Endothelial cell of umbilical vein (primary cell): ENCODE data around the gene TEKT5. TPM values are rescaled to one million over a fixed set of nuclear protein-coding genes. Genes with fewer than 3 reads are reported as not detected.

ENCODE experiments used
- BruUV-seq: library from RNA; stranded (reverse); fragments of 400-500 nt; replicated peaks from 2 replicates; lab custom pipeline; 2021; lab: Mats Ljungman, UMichigan
- CTCF ChIA-PET: fragments of 300-600, 350-600 bp; sonication (Branson Sonifier 250); formaldehyde crosslinking; loops from one replicate; lab custom pipeline; 2021; ENCODE audit warnings: antibody characterized with exemption, inconsistent platforms; lab: Charles Lee
- POLR2A ChIA-PET: fragments of 300-600, 350-600 bp; sonication (Branson Sonifier 250); formaldehyde crosslinking; loops from one replicate; lab custom pipeline; 2021; ENCODE audit warnings: antibody characterized with exemption, inconsistent platforms; lab: Charles Lee
- DNase-seq: peaks from one replicate; pipeline ENCODE4 v3.0.0-alpha.2; 2011; ENCODE audit warnings: low read depth, low spot score
- FAIRE-seq: peaks from 2 replicates; lab custom pipeline; 2011; peaks lifted over from hg19 to GRCh38; lab: Jason Lieb, UNC
- H2AFZ ChIP-seq: 2 replicates; pipeline ENCODE4 v1.6.0; 2012; ENCODE audit warnings: low read depth, low read length, control low read depth, inconsistent platforms
- H3K27ac ChIP-seq: 2 replicates; pipeline ENCODE4 v1.5.1; 2011; ENCODE audit warnings: low read depth, mild to moderate bottlenecking, control low read depth, low read length, moderate library complexity; ENCODE audit not compliant: insufficient read depth
- H3K27me3 ChIP-seq, 2 experiments: 2 replicates each; pipeline versions ENCODE4 v1.6.0 to v1.6.1; 2011; ENCODE audit warnings: low read length in 2 of 2, mixed read lengths in 1 of 2; ENCODE audit not compliant: control insufficient read depth in 2 of 2, insufficient read depth in 2 of 2
- H3K36me3 ChIP-seq, 2 experiments: 2 replicates in 1 of 2; 3 replicates in 1 of 2; pipeline ENCODE4 v1.5.1; 2011; ENCODE audit warnings: low read length in 2 of 2, mild to moderate bottlenecking in 1 of 2, moderate library complexity in 1 of 2; ENCODE audit not compliant: control insufficient read depth in 2 of 2, insufficient read depth in 2 of 2; ENCODE audit errors: extremely low read depth in 1 of 2
- H3K4me1 ChIP-seq: 3 replicates; pipeline ENCODE4 v1.5.1; 2011; ENCODE audit warnings: mild to moderate bottlenecking, low read length; ENCODE audit not compliant: control insufficient read depth, insufficient read depth; ENCODE audit errors: extremely low read depth
- H3K4me2 ChIP-seq: 2 replicates; pipeline ENCODE4 v1.6.1; 2011; ENCODE audit warnings: low read length, control low read depth, mixed read lengths; ENCODE audit not compliant: insufficient read depth
- H3K4me3 ChIP-seq, 3 experiments: fragments of 200-600 bp in 1 of 3; sonication (generic), shearing (Covaris generic) in 1 of 3; replicated peaks in 1 of 3; 2 replicates each; pipeline ENCODE4 v1.5.1; 2011 to 2016; ENCODE audit warnings: control low read depth in 3 of 3, low read length in 3 of 3, mild to moderate bottlenecking in 2 of 3, inconsistent platforms in 1 of 3, low read depth in 1 of 3, moderate library complexity in 1 of 3; ENCODE audit not compliant: insufficient read depth in 1 of 3
- H3K79me2 ChIP-seq: 2 replicates; pipeline ENCODE4 v1.6.0; 2012; ENCODE audit warnings: low read length, inconsistent platforms; ENCODE audit not compliant: control insufficient read depth, insufficient read depth
- H3K9ac ChIP-seq: replicated peaks from 2 replicates; pipeline ENCODE3; 2011; ENCODE audit warnings: low read length, control low read depth; ENCODE audit not compliant: insufficient read depth; ENCODE audit errors: extremely low read depth
- H3K9me1 ChIP-seq: replicated peaks from 3 replicates; pipeline ENCODE4 v1.6.0; 2011; ENCODE audit warnings: mild to moderate bottlenecking, low read length; ENCODE audit not compliant: control insufficient read depth, insufficient read depth; ENCODE audit errors: extremely low read depth
- H3K9me3 ChIP-seq: replicated peaks from 2 replicates; pipeline ENCODE4 v1.5.1; 2012; ENCODE audit warnings: low read length, inconsistent platforms; ENCODE audit not compliant: control insufficient read depth, insufficient read depth
- H4K20me1 ChIP-seq: replicated peaks from 2 replicates; pipeline ENCODE3; 2011; ENCODE audit warnings: mild to moderate bottlenecking, low read length; ENCODE audit not compliant: control insufficient read depth, insufficient read depth; ENCODE audit errors: extremely low read depth
- EZH2 ChIP-seq: IDR thresholded peaks from 2 replicates; pipeline ENCODE4 v1.6.1; 2012; ENCODE audit warnings: borderline replicate concordance, low read depth, mild to moderate bottlenecking, moderate library complexity, low read length, inconsistent platforms; ENCODE audit not compliant: severe bottlenecking
- FOS ChIP-seq: IDR thresholded peaks from 2 replicates; pipeline ENCODE4 v1.6.1; 2011; ENCODE audit warnings: mild to moderate bottlenecking, low read length, moderate library complexity, borderline replicate concordance; ENCODE audit not compliant: insufficient read depth
- GATA2 ChIP-seq: IDR thresholded peaks from 2 replicates; pipeline ENCODE4 v1.7.0; 2011; ENCODE audit warnings: low read depth, mild to moderate bottlenecking, moderate library complexity, mixed read lengths, low read length; ENCODE audit not compliant: insufficient read length, insufficient read depth
- JUN ChIP-seq: IDR thresholded peaks from 2 replicates; pipeline ENCODE4 v1.6.1; 2011; ENCODE audit warnings: borderline replicate concordance, low read depth; ENCODE audit not compliant: insufficient read length, insufficient read depth
- MAX ChIP-seq: IDR thresholded peaks from 2 replicates; pipeline ENCODE4 v1.6.1; 2011; ENCODE audit not compliant: insufficient read depth, insufficient read length
- MYC ChIP-seq: IDR thresholded peaks from one replicate; pipeline ENCODE4 v1.6.1; 2011; ENCODE audit warnings: mild to moderate bottlenecking, low read depth, low read length
- POLR2A ChIP-seq: IDR thresholded peaks from 2 replicates; pipeline ENCODE4 v1.6.1; 2012; ENCODE audit warnings: low read depth, mild to moderate bottlenecking, control low read depth, low read length
- POLR2AphosphoS5 ChIP-seq: IDR thresholded peaks from 2 replicates; pipeline ENCODE4 v1.6.1; 2012; ENCODE audit warnings: low read depth, mild to moderate bottlenecking, control low read depth, low read length, moderate library complexity; ENCODE audit not compliant: insufficient read depth
- dilution Hi-C: fragments of 300-500 bp; cut with MboI; formaldehyde crosslinking; loops from one replicate; pipeline ENCODE4 v1.15.0; 2019; ENCODE audit warnings: low sequenced_read_pairs; ENCODE audit not compliant: extremely low pct_ligation_motif_present
- intact Hi-C: fragments of 100-400 bp; cut with micrococcal nuclease; formaldehyde crosslinking; loops from one replicate; pipeline ENCODE4 v1.10.0; 2022
- polyA plus RNA-seq, 4 experiments: library from polyadenylated mRNA; depleted of rRNA in 3 of 4; stranded (reverse) in 3 of 4; unstranded in 1 of 4; fragments of >200 nt; gene quantifications; 2 replicates each; pipeline versions ENCODE4 v1.2.1 to v1.2.3, GENCODE V29; 2011 to 2012; ENCODE audit warnings: missing spikeins in 1 of 4
- total RNA-seq: library from RNA; stranded (reverse); gene quantifications from 2 replicates; pipeline ENCODE4 v1.2.3, GENCODE V29; 2021
- TF ChIP-seq, protein P1 (sequence below), 2 donors: IDR thresholded peaks; 1 replicate in 1 of 2; 2 replicates in 1 of 2; pipeline ENCODE4 v1.5.1; 2011; ENCODE audit warnings: low read length in 2 of 2, mild to moderate bottlenecking in 2 of 2, moderate library complexity in 2 of 2, control low read depth in 1 of 2, inconsistent platforms in 1 of 2, low read depth in 1 of 2; ENCODE audit not compliant: insufficient read depth in 1 of 2; ENCODE audit errors: extremely low read depth in 1 of 2

Gene TEKT5
- total and polyA plus RNA-seq, 2 donors (not counting 3 experiments of a cell fraction or from before 2014, with no cell fraction given), result not detected

DNA sequence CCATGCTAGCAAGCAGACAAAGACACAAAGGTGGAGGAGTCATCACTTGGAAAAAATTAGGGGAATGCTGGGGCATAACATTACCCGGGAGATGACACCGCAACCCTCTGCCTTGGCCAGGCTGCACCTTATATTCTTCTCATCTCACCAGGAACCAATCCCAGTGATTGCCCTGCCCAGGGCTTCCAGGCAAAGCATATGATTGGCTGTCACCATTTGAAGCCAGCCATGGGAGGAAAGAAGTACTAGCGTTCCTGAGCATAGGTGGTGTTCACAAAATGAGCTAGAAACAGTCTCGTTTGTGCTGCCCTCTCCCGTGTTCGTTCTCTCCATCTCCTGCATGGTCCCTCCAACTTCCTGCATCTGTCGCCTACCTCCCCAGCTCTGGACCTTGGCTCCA, 29.6 kb downstream of the TEKT5 start:
- Histone ChIP-seq H3K36me3 (no peaks in the 10 kb centered on the region), H3K4me3 (no peak overlapping the region), H3K9me1 (no peaks in the 10 kb centered on the region), H3K27ac (no peak overlapping the region), H4K20me1 (no peaks in the 10 kb centered on the region), H3K9me3 (no peaks in the 10 kb centered on the region), H3K79me2 (no peaks in the 10 kb centered on the region), H3K9ac (no peak overlapping the region), H2AFZ (no peak overlapping the region), H3K4me2 (no peak overlapping the region), H3K27me3 (no peaks in the 10 kb centered on the region), H3K4me1 (no peaks in the 10 kb centered on the region)
- POLR2A ChIA-PET, result no interaction called here
- intact Hi-C loops (no loop called here), dilution Hi-C loops (no loop called here)
- DNase-seq (no peak), FAIRE-seq (no peak)
- TF ChIP-seq POLR2AphosphoS5 (no peak), MAX (no peak), JUN (no peak), FOS (no peak), POLR2A (no peak), MYC (no peak), GATA2 (no peak), EZH2 (no peak)
- TF ChIP-seq, protein P1, sequence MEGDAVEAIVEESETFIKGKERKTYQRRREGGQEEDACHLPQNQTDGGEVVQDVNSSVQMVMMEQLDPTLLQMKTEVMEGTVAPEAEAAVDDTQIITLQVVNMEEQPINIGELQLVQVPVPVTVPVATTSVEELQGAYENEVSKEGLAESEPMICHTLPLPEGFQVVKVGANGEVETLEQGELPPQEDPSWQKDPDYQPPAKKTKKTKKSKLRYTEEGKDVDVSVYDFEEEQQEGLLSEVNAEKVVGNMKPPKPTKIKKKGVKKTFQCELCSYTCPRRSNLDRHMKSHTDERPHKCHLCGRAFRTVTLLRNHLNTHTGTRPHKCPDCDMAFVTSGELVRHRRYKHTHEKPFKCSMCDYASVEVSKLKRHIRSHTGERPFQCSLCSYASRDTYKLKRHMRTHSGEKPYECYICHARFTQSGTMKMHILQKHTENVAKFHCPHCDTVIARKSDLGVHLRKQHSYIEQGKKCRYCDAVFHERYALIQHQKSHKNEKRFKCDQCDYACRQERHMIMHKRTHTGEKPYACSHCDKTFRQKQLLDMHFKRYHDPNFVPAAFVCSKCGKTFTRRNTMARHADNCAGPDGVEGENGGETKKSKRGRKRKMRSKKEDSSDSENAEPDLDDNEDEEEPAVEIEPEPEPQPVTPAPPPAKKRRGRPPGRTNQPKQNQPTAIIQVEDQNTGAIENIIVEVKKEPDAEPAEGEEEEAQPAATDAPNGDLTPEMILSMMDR (IDR thresholded peaks at IDR 0.05; ENCODE audit: extremely low read depth in 1 of 2, insufficient read depth in 1 of 2, low read depth in 1 of 2, low read length in 2 of 2), result no peak
- CTCF ChIA-PET, result interaction anchor here (1.1 kb wide), 1 partner anchor 254 kb away, joined by 3 read pairs; no protein-coding TSS in a partner anchor
- no TSS peak for BruUV-seq
